Brain microvascular endothelial cell (primary cell): ENCODE results near the gene PGAP2.

Experiments
- DNase-seq: peaks from one replicate; pipeline ENCODE4 v3.0.0-alpha.2; 2020
- H3K27ac ChIP-seq: fragments of 250-450 bp; sonication (Bioruptor Pico); 2 replicates; pipeline ENCODE4 v1.5.1; 2020; ENCODE audit warnings: mild to moderate bottlenecking, moderate library complexity
- H3K27me3 ChIP-seq: fragments of 250-450 bp; sonication (Bioruptor Pico); replicated peaks from 2 replicates; pipeline ENCODE4 v1.5.1; 2020; ENCODE audit warnings: mild to moderate bottlenecking
- H3K36me3 ChIP-seq: fragments of 250-450 bp; sonication (Bioruptor Pico); replicated peaks from 2 replicates; pipeline ENCODE4 v1.5.1; 2020; ENCODE audit warnings: mild to moderate bottlenecking
- H3K4me3 ChIP-seq: 2 replicates; pipeline ENCODE4 v1.5.1; 2011; ENCODE audit warnings: low read depth, mild to moderate bottlenecking, control low read depth, low read length, moderate library complexity
- CTCF ChIP-seq: IDR thresholded peaks from 2 replicates; pipeline ENCODE4 v1.5.1; 2011; ENCODE audit warnings: low read depth, mild to moderate bottlenecking, moderate library complexity, low read length, control low read depth, inconsistent platforms; ENCODE audit errors: missing control alignments
- in situ Hi-C: cut with HindIII; loops from 2 replicates; pipeline ENCODE4 v1.10.0; 2017; ENCODE audit warnings: low sequenced_read_pairs, low pct_ligation_motif_present

Gene PGAP2

DNA sequence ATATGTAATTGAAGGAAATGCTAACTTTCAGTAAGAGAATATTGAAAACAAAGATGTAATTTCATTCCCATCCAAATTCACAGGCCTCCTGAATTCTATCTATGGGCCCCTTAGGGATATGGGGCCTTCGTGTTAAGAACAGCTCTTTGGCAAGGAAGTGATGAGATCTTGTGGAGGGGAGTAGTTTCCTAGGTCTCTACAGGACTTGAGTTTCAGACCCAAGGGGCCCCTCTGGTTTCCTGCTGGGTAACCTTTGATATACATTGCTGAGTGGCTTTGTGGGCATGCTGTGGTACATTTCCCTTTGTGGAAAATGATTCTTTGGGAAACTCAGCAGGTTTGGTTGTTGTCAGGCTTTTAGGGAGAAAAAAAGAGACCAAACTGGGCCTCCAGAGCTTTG lies 53.3 kb downstream of the PGAP2 start:
- no peak for TF ChIP-seq CTCF
- H3K4me3 ChIP-seq, result no peak overlapping the region
- in situ Hi-C loops, result no loop called here
- no peaks in the 10 kb centered on the region for H3K27me3 ChIP-seq
- H3K27ac ChIP-seq, result no peak overlapping the region
- no peak for DNase-seq
- no peaks in the 10 kb centered on the region for H3K36me3 ChIP-seq

GRCh38 chr11:3865388-3866193 lies 57.2 kb downstream of the PGAP2 start:
- Histone ChIP-seq H3K36me3 (no peaks in the 10 kb centered on the region), H3K4me3 (no peak overlapping the region), H3K27ac (peak overlapping the region; percentile 20), H3K27me3 (no peaks in the 10 kb centered on the region)
- no peak for TF ChIP-seq CTCF
- in situ Hi-C loops, result no loop called here
- peak; percentile 43 for DNase-seq

- in situ Hi-C loops, result no loop called here
- Histone ChIP-seq H3K4me3 (no peak overlapping the region), H3K27me3 (no peaks in the 10 kb centered on the region), H3K36me3 (no peaks in the 10 kb centered on the region), H3K27ac (peak overlapping the region; percentile 20)
- TF ChIP-seq CTCF, result no peak
- DNase-seq, result peak; percentile 8
Measured at GRCh38 chr11:3866206-3866605, 57.8 kb downstream of the PGAP2 start.

GRCh38 chr11:3866836-3867208 lies 58.5 kb downstream of the PGAP2 start:
- H3K27me3 ChIP-seq, result no peaks in the 10 kb centered on the region
- no peak for DNase-seq
- no peak overlapping the region for H3K4me3 ChIP-seq
- no peak for TF ChIP-seq CTCF
- no peak overlapping the region for H3K27ac ChIP-seq
- H3K36me3 ChIP-seq, result no peaks in the 10 kb centered on the region
- in situ Hi-C loops, result no loop called here

DNA sequence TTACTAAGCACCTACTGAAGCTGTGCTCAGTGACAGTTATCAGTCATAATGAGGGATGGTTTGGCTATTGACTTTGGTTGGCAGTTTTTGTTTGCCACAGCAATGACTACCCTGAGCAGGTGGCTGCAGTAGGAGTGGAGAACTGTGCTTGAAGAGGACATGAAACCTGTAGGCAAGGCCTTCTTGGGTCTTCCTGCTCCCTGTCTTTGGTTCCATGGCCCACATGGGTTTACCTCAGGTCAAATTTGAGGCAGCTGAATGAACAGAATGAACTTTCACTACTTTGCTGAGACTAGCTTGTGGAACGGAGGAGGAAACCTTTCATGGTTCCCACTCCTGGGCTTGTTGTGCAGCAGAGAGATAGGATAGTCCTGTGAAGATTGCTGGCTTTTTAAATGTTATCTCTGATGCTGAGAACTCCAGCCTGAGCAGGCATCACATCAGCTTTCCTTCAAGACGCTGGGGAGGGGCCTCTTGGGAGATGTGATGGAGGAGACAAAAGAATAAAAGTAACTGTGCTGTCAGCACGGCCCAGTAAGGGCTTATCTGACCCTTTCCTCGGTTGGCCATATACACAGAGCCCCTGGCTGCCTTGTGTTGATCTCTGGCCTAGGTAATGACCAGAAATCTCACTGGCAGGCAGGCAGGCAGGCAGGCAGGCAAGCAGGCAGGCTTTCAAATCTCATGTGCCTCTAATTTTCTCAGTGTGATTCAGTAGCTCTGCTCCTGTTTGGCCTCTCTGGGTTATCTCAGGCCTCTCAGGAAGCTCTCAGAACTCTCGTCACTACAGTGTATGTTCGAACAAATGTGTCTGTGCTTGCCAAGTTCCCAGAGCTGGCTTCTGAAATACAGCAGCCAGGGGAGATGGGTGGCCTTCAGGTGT lies 59.1 kb downstream of the PGAP2 start:
- in situ Hi-C loops, result no loop called here

More for the DNA sequence above, 59.1 kb downstream of the PGAP2 start:
- Histone ChIP-seq H3K4me3 (no peak overlapping the region), H3K36me3 (no peaks in the 10 kb centered on the region), H3K27ac (no peak overlapping the region), H3K27me3 (no peaks in the 10 kb centered on the region)
- TF ChIP-seq CTCF, result no peak
- peak; percentile 29 for DNase-seq
